HepG2 (cell line): ENCODE measurements around the gene IGF2BP3. TPM values are rescaled to one million over a fixed set of nuclear protein-coding genes. Genes with fewer than 3 reads are reported as not detected.

ENCODE experiments used
- CAMTA2 ChIP-seq: sonication (generic); formaldehyde crosslinking; IDR thresholded peaks from 2 replicates; pipeline ENCODE4 v1.4.0; 2020; ENCODE audit warnings: mild to moderate bottlenecking, missing genetic modification reagents, borderline replicate concordance
- CCDC6 ChIP-seq: sonication (generic); formaldehyde crosslinking; IDR thresholded peaks from 2 replicates; pipeline ENCODE4 v1.8.1; 2022; ENCODE audit warnings: mild to moderate bottlenecking, missing genetic modification reagents, moderate library complexity
- EZH2 ChIP-seq: conservative IDR thresholded peaks from 2 replicates; pipeline ENCODE4 v1.6.1; 2012; ENCODE audit warnings: mild to moderate bottlenecking, low read depth, low read length, moderate library complexity
- GABPA ChIP-seq, 2 experiments: IDR thresholded peaks; 2 replicates each; pipeline ENCODE4 v1.6.1; 2011 to 2016; ENCODE audit warnings: low read depth in 2 of 2, low read length in 1 of 2, missing biosample characterization in 1 of 2, missing genetic modification characterization in 1 of 2
- GPN1 ChIP-seq: sonication (generic); formaldehyde crosslinking; IDR thresholded peaks from 2 replicates; pipeline ENCODE4 v1.5.1; 2020; ENCODE audit warnings: missing genetic modification reagents, borderline replicate concordance
- IRF2 ChIP-seq: IDR thresholded peaks from 2 replicates; pipeline ENCODE4 v1.6.1; 2018; ENCODE audit warnings: missing genetic modification reagents, missing compliant biosample characterization
- NKX3-1 ChIP-seq: sonication (generic); formaldehyde crosslinking; IDR thresholded peaks from 2 replicates; pipeline ENCODE4 v1.5.0; 2020; ENCODE audit warnings: missing genetic modification reagents
- ONECUT2 ChIP-seq: sonication (generic); formaldehyde crosslinking; IDR thresholded peaks from 2 replicates; pipeline ENCODE4 v1.4.0; 2020; ENCODE audit warnings: missing genetic modification reagents
- PAF1 ChIP-seq: IDR thresholded peaks from 2 replicates; pipeline ENCODE4 v1.6.1; 2016; ENCODE audit warnings: missing genetic modification reagents, missing compliant biosample characterization
- PHF5A ChIP-seq: IDR thresholded peaks from one replicate; pipeline ENCODE4 v1.6.1; 2018; ENCODE audit warnings: low read depth, missing genetic modification reagents; ENCODE audit not compliant: unreplicated experiment
- PPARG ChIP-seq: conservative IDR thresholded peaks from 2 replicates; pipeline ENCODE4 v1.6.1; 2016; ENCODE audit warnings: missing biosample characterization, missing genetic modification reagents
- ZFY ChIP-seq: sonication (generic); formaldehyde crosslinking; IDR thresholded peaks from 2 replicates; pipeline ENCODE4 v1.4.0; 2020; ENCODE audit warnings: missing genetic modification reagents
- ZNF160 ChIP-seq: sonication (generic); formaldehyde crosslinking; IDR thresholded peaks from 2 replicates; pipeline ENCODE4 v1.8.0; 2022; ENCODE audit warnings: mild to moderate bottlenecking, inconsistent platforms, missing genetic modification reagents
- ZNF207 ChIP-seq: fragments of 450-650 bp; IDR thresholded peaks from 2 replicates; pipeline ENCODE4 v1.6.1; 2016; ENCODE audit warnings: antibody characterized with exemption, borderline replicate concordance
- ZNF350 ChIP-seq: sonication (generic); formaldehyde crosslinking; IDR thresholded peaks from 2 replicates; pipeline ENCODE4 v1.4.0; 2020; ENCODE audit warnings: mild to moderate bottlenecking, low read depth, missing genetic modification reagents, borderline replicate concordance
- ZNF7 ChIP-seq: IDR thresholded peaks from 2 replicates; pipeline ENCODE4 v1.6.1; 2016; ENCODE audit warnings: missing biosample characterization, missing genetic modification reagents
- ZNF790 ChIP-seq: sonication (generic); formaldehyde crosslinking; IDR thresholded peaks from 2 replicates; pipeline ENCODE4 v1.8.0; 2022; ENCODE audit warnings: missing genetic modification reagents, mild to moderate bottlenecking, borderline replicate concordance
- polyA plus RNA-seq, 8 experiments: library from polyadenylated mRNA; depleted of rRNA in 3 of 8; stranded (reverse) in 7 of 8; unstranded in 1 of 8; fragments of >200 nt; fragmentation: Illumina TruSeq in 4 of 8; extraction: Trizol in 4 of 8; gene quantifications; 2 replicates each; pipeline versions ENCODE4 v1.2.1 to v1.2.3, GENCODE V29; 2011 to 2016; ENCODE audit warnings: low read depth in 4 of 8, missing spikeins in 1 of 8, mixed read lengths in 1 of 8; ENCODE audit not compliant: insufficient read depth in 1 of 8
- total RNA-seq, 5 experiments: library from RNA; depleted of rRNA; stranded (reverse); fragments of >200 nt; fragmentation: Illumina TruSeq; extraction: Trizol; gene quantifications; 2 replicates each; pipeline ENCODE4 v1.2.3, GENCODE V29; 2016; ENCODE audit warnings: low read depth in 1 of 5
- TF ChIP-seq, protein P1 (sequence below), 2 experiments: sonication (generic) in 1 of 2; formaldehyde crosslinking in 1 of 2; IDR thresholded peaks; 2 replicates each; pipeline versions ENCODE4 v1.6.1 to v1.9.0; 2014 to 2022; ENCODE audit warnings: antibody characterized with exemption in 1 of 2, borderline replicate concordance in 1 of 2, inconsistent platforms in 1 of 2, low read depth in 1 of 2, missing genetic modification reagents in 1 of 2
- TF ChIP-seq, protein P2 (sequence below): sonication (generic); formaldehyde crosslinking; IDR thresholded peaks from 2 replicates; pipeline ENCODE4 v1.9.0; 2021; ENCODE audit warnings: missing genetic modification reagents, borderline replicate concordance

Gene IGF2BP3
- total and polyA plus RNA-seq, 2 of the 13 experiments (the other 11 are each of a cell fraction or from before 2014, with no cell fraction given): 37.7 to 39.5 TPM

DNA sequence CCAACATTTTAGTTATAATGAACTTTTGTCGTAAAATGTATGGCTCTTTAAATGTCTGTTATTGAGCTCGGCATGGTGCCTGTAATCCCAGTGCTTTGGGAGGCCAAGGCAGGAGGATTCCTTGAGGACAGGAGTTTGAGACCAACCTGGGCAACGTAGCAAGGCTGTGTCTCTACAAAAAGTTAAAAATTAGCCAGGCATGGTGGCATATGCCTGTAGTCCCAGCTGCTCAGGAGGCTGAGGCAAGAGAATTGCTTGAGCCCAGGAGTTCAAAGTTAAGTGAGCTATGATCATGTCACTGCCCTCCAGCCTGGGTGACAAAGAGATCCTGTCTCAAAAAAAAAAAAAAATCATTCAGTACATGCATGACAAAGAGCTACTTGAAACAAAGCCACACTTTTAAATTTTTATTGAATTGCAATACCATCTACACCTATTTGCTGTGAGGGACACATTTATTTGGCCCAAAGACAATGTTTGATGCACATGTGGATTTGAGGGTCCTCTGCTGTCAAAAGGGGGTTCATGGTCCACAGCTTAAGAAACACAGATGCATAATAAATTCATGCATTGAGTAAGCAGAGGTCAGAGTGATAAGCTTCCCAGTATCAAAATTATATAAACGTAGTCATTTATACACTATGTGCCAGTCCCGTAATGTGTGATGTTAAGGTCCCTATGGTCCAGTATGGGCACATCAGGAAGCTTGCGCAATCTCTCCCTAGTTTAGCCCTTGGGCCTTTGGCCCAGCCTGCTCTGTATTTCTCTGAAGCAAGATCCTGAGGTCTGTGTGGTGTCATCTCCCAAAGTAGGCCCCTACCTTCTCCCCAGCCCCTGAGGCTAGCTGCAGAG lies 175.5 kb downstream of the IGF2BP3 start (continued):
- TF ChIP-seq PHF5A (CRISPR knock-in tag) (no peak), ZNF7 (no peak), ONECUT2 (CRISPR knock-in tag) (no peak), GPN1 (CRISPR knock-in tag) (no peak), ZFY (CRISPR knock-in tag) (peak; percentile 72), ZNF790 (CRISPR knock-in tag) (no peak), GABPA (IDR thresholded peaks at IDR 0.05; ENCODE audit: low read depth, low read length) (no peak), GABPA (CRISPR knock-in tag; IDR thresholded peaks at IDR 0.05; ENCODE audit: low read depth) (peak; percentile 19; the same call in 1 of the 2 replicates), PPARG (0 out of 2 replicates have a peak, but pooled peaks have one; percentile 32), NKX3-1 (no peak), ZNF160 (CRISPR knock-in tag) (no peak), EZH2 (no peak), ZNF350 (CRISPR knock-in tag) (0 out of 2 replicates have a peak, but pooled peaks have one; percentile 27), CAMTA2 (CRISPR knock-in tag) (no peak), ZNF207 (no peak), PAF1 (no peak), CCDC6 (CRISPR knock-in tag) (no peak), IRF2 (CRISPR knock-in tag) (peak; percentile 29; the same call in 1 of the 2 replicates)
- TF ChIP-seq, protein P1, sequence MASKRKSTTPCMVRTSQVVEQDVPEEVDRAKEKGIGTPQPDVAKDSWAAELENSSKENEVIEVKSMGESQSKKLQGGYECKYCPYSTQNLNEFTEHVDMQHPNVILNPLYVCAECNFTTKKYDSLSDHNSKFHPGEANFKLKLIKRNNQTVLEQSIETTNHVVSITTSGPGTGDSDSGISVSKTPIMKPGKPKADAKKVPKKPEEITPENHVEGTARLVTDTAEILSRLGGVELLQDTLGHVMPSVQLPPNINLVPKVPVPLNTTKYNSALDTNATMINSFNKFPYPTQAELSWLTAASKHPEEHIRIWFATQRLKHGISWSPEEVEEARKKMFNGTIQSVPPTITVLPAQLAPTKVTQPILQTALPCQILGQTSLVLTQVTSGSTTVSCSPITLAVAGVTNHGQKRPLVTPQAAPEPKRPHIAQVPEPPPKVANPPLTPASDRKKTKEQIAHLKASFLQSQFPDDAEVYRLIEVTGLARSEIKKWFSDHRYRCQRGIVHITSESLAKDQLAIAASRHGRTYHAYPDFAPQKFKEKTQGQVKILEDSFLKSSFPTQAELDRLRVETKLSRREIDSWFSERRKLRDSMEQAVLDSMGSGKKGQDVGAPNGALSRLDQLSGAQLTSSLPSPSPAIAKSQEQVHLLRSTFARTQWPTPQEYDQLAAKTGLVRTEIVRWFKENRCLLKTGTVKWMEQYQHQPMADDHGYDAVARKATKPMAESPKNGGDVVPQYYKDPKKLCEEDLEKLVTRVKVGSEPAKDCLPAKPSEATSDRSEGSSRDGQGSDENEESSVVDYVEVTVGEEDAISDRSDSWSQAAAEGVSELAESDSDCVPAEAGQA (IDR thresholded peaks at IDR 0.05; ENCODE audit: low read depth): no peak
- TF ChIP-seq, protein P1 (CRISPR knock-in tag; IDR thresholded peaks at IDR 0.05; ENCODE audit: borderline replicate concordance): no peak
- TF ChIP-seq, protein P2, sequence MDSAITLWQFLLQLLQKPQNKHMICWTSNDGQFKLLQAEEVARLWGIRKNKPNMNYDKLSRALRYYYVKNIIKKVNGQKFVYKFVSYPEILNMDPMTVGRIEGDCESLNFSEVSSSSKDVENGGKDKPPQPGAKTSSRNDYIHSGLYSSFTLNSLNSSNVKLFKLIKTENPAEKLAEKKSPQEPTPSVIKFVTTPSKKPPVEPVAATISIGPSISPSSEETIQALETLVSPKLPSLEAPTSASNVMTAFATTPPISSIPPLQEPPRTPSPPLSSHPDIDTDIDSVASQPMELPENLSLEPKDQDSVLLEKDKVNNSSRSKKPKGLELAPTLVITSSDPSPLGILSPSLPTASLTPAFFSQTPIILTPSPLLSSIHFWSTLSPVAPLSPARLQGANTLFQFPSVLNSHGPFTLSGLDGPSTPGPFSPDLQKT: no peak
